Aorta (tissue), 5 donors: ENCODE measurements around the gene HDAC10. TPM values are rescaled to one million over a fixed set of nuclear protein-coding genes. Genes with fewer than 3 reads are reported as not detected.

Source experiments
- ATAC-seq: fragments of 200-7000 bp; cut with Tn5 transposase; one replicate; pipeline ENCODE4 v1.9.1; 2022; ENCODE audit warnings: moderate library complexity; ENCODE audit not compliant: low FRiP score
- DNase-seq, 2 donors: peaks; one replicate each; pipeline ENCODE4 v3.0.0-alpha.2; 2020
- H3K27ac ChIP-seq, 2 donors: one replicate each; pipeline ENCODE4 v1.5.1; 2013; ENCODE audit warnings: low read length in 2 of 2, mild to moderate bottlenecking in 2 of 2, moderate library complexity in 2 of 2, control low read depth in 1 of 2, inconsistent platforms in 1 of 2, low read depth in 1 of 2
- H3K27me3 ChIP-seq, 2 donors: one replicate each; pipeline ENCODE4 v1.6.1; 2013; ENCODE audit warnings: control low read depth in 1 of 2, low read length in 1 of 2, mild to moderate bottlenecking in 1 of 2, moderate library complexity in 1 of 2; ENCODE audit not compliant: insufficient read depth in 2 of 2, control insufficient read depth in 1 of 2
- H3K36me3 ChIP-seq, 2 donors: one replicate each; pipeline ENCODE4 v1.6.1; 2013; ENCODE audit warnings: control low read depth in 1 of 2, low read length in 1 of 2, mild to moderate bottlenecking in 1 of 2; ENCODE audit not compliant: insufficient read depth in 2 of 2, control insufficient read depth in 1 of 2
- H3K4me1 ChIP-seq, 2 donors: one replicate each; pipeline ENCODE4 v1.6.1; 2013; ENCODE audit warnings: low read length in 2 of 2, control low read depth in 1 of 2, mild to moderate bottlenecking in 1 of 2, moderate library complexity in 1 of 2; ENCODE audit not compliant: insufficient read depth in 2 of 2, control insufficient read depth in 1 of 2
- H3K4me3 ChIP-seq, 2 donors: one replicate each; pipeline ENCODE4 v1.5.1; 2013; ENCODE audit warnings: low read length in 2 of 2, control low read depth in 1 of 2, mild to moderate bottlenecking in 1 of 2
- H3K9me3 ChIP-seq: one replicate; pipeline ENCODE4 v1.6.1; 2013; ENCODE audit warnings: mild to moderate bottlenecking, low read length; ENCODE audit not compliant: control insufficient read depth
- WGBS, 2 donors: extraction: QIAGEN DNeasy Blood & Tissue Kit; methylation state at CpG; one replicate each; pipeline ENCODE4 v1.1.7; 2013; 5-methylcytosine and 5-hydroxymethylcytosine counted together
- intact Hi-C, 2 donors: fragments of 100-400 bp; cut with DNase I; formaldehyde crosslinking; loops; one replicate each; pipeline versions ENCODE4 v1.14.2 to v1.15.0; 2022
- polyA plus RNA-seq, 2 donors: library from polyadenylated mRNA; stranded (reverse); fragments of 200-250 nt; gene quantifications; one replicate each; pipeline ENCODE4 v1.2.3, GENCODE V29; 2013
- total RNA-seq, 2 donors: library from RNA; stranded (reverse); fragmentation: NEBNext Ultra II Directional; extraction: Animal tissue kit (Norgen Biotek cat#: 25700); gene quantifications; one replicate each; pipeline ENCODE4 v1.2.1, GENCODE V29; 2021
- donor health status: healthy with polysubstance abuse.
- donor health status: Bipolar disorder and iron deficiency.
- donor health status: DM: no; HTN: no; CAD: no.
- donor health status: DM: no; HTN: no; CAD: no.
- donor health status: DM: yes; HTN: yes; CAD: no.

Gene HDAC10
- total and polyA plus RNA-seq, 4 donors: 5.5 to 57.3 (median 33.8) TPM

- DNase-seq: no peak
- H3K27ac ChIP-seq: no peak overlapping the region
- no peaks in the 10 kb centered on the region for H3K36me3 ChIP-seq
- intact Hi-C loops: loop anchor here in 1 of 2 donors (10.0 kb wide), 1 partner anchor 256 kb away; the partner anchor contains the start of genes LMF2 and NCAPH2
- 86 to 90% methylated on average over 29 of the region's 29 CpGs for WGBS, 2 donors
- no peaks in the 10 kb centered on the region for H3K27me3 ChIP-seq
- H3K4me1 ChIP-seq: no peaks in the 10 kb centered on the region
- H3K9me3 ChIP-seq: no peaks in the 10 kb centered on the region
- H3K4me3 ChIP-seq: no peak overlapping the region
- ATAC-seq: no peak
These were observed 2.6 kb downstream of the HDAC10 start for GRCh38 chr22:50248196-50249081.

DNA sequence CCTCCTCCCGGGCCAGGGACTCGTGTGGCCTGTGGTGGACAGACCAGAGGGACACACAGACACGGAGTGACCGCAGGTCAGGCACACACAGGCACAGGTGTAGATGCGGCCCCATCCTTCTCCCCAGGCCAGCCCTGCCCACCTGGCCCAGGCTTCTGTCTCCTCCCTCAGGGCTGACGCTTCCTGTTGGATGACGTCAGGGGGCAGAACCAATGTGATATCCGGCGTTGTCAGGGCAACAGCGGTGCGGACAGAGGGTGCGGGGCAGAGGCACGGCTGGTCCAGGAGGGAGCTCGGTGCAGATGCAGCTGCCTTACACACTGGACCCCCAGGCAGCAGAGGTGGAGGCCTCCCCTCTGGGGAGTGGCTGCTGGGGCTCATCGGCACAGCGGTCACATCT is 3.3 kb downstream of the HDAC10 start:
- no peak for ATAC-seq
- H3K4me1 ChIP-seq: no peaks in the 10 kb centered on the region

GRCh38 chr22:50246242-50247175 is 4.6 kb downstream of the HDAC10 start:
- Histone ChIP-seq H3K36me3 (no peaks in the 10 kb centered on the region), H3K9me3 (no peaks in the 10 kb centered on the region), H3K4me3 (no peak overlapping the region), H3K4me1 (no peaks in the 10 kb centered on the region), H3K27me3 (no peaks in the 10 kb centered on the region), H3K27ac (no peak overlapping the region)
- intact Hi-C loops: loop anchor here in 1 of 2 donors (10.0 kb wide), 1 partner anchor 258 kb away; the partner anchor contains the start of genes LMF2 and NCAPH2
- 81 to 84% methylated on average over 20 of the region's 20 CpGs for WGBS, 2 donors
- ATAC-seq: no peak
- DNase-seq: no peak

More for the DNA sequence above, 3.3 kb downstream of the HDAC10 start:
- H3K27me3 ChIP-seq: no peaks in the 10 kb centered on the region
- no peak overlapping the region for H3K4me3 ChIP-seq
- no peaks in the 10 kb centered on the region for H3K36me3 ChIP-seq
- intact Hi-C loops: loop anchor here in 1 of 2 donors (10.0 kb wide), 1 partner anchor 257 kb away; the partner anchor contains the start of genes LMF2 and NCAPH2
- DNase-seq: no peak
- WGBS, 2 donors: 45 to 48% methylated on average over 16 of the region's 16 CpGs
- H3K9me3 ChIP-seq: no peaks in the 10 kb centered on the region
- no peak overlapping the region for H3K27ac ChIP-seq

GRCh38 chr22:50245214-50246072 is 5.6 kb downstream of the HDAC10 start:
- WGBS, 2 donors: 12 to 20% methylated on average over 36 to 53 of the region's 53 CpGs
- peak overlapping the region; percentile 55 to 77 for H3K4me3 ChIP-seq
- H3K27ac ChIP-seq: peak overlapping the region in 1 of 2 donors; percentile 33
- no peaks in the 10 kb centered on the region for H3K4me1 ChIP-seq
- ATAC-seq: peak; percentile 28
- DNase-seq: no peak
- intact Hi-C loops: loop anchor here in 1 of 2 donors (10.0 kb wide), 1 partner anchor 259 kb away; the partner anchor contains the start of genes LMF2 and NCAPH2
- H3K27me3 ChIP-seq: no peaks in the 10 kb centered on the region
- no peaks in the 10 kb centered on the region for H3K9me3 ChIP-seq
- H3K36me3 ChIP-seq: no peaks in the 10 kb centered on the region

DNA sequence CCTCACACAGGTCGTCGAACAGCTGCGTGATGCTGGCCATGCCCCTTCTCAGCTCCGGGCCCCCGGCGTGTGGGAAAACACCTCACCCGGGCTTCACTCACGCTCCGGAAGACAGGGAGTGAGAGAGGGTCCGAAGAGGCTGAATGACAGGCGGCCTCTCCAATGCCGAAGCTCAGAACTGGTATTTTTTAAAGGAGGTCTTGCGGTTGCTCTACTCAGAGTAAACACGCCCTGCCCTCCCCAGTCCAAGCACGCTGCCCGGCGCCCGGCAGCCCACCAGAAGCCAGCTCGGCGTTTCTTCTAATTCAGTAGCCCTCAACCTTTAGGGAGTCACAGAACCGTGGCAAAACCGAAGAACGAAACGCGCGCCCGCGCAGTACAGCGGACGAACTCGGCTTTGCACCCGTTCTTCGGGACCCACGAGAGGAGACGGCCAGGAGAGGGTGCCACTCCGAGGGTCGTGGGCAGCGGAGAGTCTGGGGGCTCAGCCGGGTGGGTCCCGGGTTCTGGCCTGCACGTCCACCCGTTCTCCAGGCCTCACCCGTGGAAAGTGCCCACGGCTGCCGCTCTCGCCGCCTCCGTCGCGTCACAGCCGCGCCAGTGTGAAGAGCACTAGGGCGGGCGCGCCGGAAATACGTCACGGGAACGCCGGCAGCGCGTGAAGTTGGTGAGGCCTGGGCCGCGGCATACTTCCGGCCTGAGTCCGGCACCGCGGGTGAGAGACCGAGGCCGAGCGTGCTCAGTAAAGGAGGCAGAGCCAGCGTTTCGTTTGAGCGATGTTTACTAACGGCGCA is 6.4 kb downstream of the HDAC10 start, which contains the start of gene TUBGCP6:
TUBGCP6 (minus strand) TSS at position 604 of the 794 bp plus-strand sequence; CDS start at position 40, 564 bp downstream.
- H3K36me3 ChIP-seq: peaks cover 0 to 2% of the 10 kb centered on the region in 2 donors
- H3K9me3 ChIP-seq: no peaks in the 10 kb centered on the region
- peak; percentile 95 for ATAC-seq
- H3K4me1 ChIP-seq: no peaks in the 10 kb centered on the region
- peak within 1 kb of the TSS; percentile 55 to 77 for H3K4me3 ChIP-seq
- WGBS, 2 donors: 0 to 1% methylated on average over 71 to 76 of the region's 76 CpGs
- no peaks in the 10 kb centered on the region for H3K27me3 ChIP-seq
- DNase-seq: peak; percentile 97 to 99
- intact Hi-C loops: loop anchor here (5.0 to 10.0 kb wide), 2 partner anchors 52 to 260 kb away; partner anchors contain the start of genes LMF2 (in 1 of the 2) and NCAPH2 (in 1 of the 2)
- peak within 1 kb of the TSS in 1 of 2 donors; percentile 74 for H3K27ac ChIP-seq

DNA sequence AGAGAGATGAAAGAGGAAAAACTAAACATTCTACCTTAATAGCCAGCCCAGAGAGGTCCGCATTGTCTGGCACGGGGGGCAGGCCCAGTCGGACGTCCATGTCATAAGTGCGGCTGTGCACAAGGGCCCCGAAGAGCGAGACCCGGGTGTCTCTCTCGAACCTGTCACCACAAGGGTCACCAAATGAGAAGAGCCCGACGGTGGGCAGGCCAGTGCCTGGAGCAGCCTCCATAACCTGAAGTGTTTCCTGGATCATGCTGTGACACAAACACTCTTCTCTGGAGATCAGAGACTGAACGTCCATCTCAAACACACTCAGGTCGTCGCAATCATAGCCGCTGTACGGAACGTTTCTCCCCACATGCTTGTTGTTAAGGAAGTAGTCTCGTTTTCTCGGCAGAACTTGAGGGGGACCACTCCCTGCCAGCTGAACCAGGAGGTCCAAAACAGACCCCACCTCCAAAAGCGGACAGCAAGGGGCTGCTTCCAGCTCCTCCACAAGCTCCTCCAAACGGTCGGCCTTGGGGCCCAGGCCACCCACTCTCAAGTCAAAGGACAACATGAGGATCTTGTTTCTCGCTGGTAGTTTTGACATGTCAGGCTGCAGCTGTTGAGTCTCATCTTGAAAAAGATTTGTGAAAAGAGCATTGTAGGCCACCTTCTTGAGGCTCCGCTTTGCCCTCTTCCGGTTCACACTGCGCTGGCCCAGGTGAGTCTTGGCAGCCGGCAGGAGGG is 7.2 kb downstream of the HDAC10 start:
- intact Hi-C loops: loop anchor here (5.0 to 10.0 kb wide), 2 partner anchors 52 to 261 kb away; partner anchors contain the start of genes LMF2 (in 1 of the 2) and NCAPH2 (in 1 of the 2)
- Histone ChIP-seq H3K9me3 (no peaks in the 10 kb centered on the region), H3K27me3 (no peaks in the 10 kb centered on the region), H3K27ac (peak overlapping the region in 1 of 2 donors; percentile 29), H3K4me1 (no peaks in the 10 kb centered on the region), H3K36me3 (peaks cover 0 to 4% of the 10 kb centered on the region in 2 donors), H3K4me3 (peak overlapping the region; percentile 48 to 77)
- DNase-seq: no peak
- ATAC-seq: no peak
- 23 to 25% methylated on average over 27 of the region's 27 CpGs for WGBS, 2 donors
